Nephron (organoid): Measurements from ENCODE around the gene PHPT1.

Experiments
- H3K27ac Mint-ChIP-seq, 3 experiments: 2 replicates each; pipeline ENCODE4 v1.8.0; 2020; ENCODE audit warnings: mixed read lengths in 3 of 3, mild to moderate bottlenecking in 2 of 3, moderate library complexity in 1 of 3
- H3K27me3 Mint-ChIP-seq: 2 replicates; pipeline ENCODE4 v1.8.0; 2021; ENCODE audit warnings: low read depth, mild to moderate bottlenecking, moderate library complexity, mixed read lengths
- H3K36me3 Mint-ChIP-seq: 2 replicates; pipeline ENCODE4 v1.8.0; 2020; ENCODE audit warnings: low read depth, mixed read lengths
- H3K4me1 Mint-ChIP-seq: 2 replicates; pipeline ENCODE4 v1.8.0; 2020; ENCODE audit warnings: mixed read lengths
- H3K4me3 Mint-ChIP-seq, 3 experiments: 2 replicates each; pipeline ENCODE4 v1.8.0; 2020; ENCODE audit warnings: mild to moderate bottlenecking in 3 of 3, mixed read lengths in 3 of 3, moderate library complexity in 2 of 3
- H3K9me3 Mint-ChIP-seq: 2 replicates; pipeline ENCODE4 v1.8.0; 2020; ENCODE audit warnings: mixed read lengths
- TF ChIP-seq, protein P1 (sequence below), 3 experiments: fragments of 200-600 bp; sonication (generic); IDR thresholded peaks; one replicate each; pipeline ENCODE4 v1.5.0; 2021; ENCODE audit warnings: antibody characterized with exemption in 3 of 3; ENCODE audit not compliant: unreplicated experiment in 3 of 3

PHPT1 gene

GRCh38 chr9:136847826-136848392 is 1.3 kb upstream of the PHPT1 start:
- peak overlapping the region; percentile 94 to 97 (median 97) for H3K27ac Mint-ChIP-seq
- H3K9me3 Mint-ChIP-seq, result no peaks in the 10 kb centered on the region
- H3K4me3 Mint-ChIP-seq, result peak overlapping the region; percentile 95 to 97 (median 96)
- no peaks in the 10 kb centered on the region for H3K4me1 Mint-ChIP-seq
- H3K36me3 Mint-ChIP-seq, result no peaks in the 10 kb centered on the region
- TF ChIP-seq, protein P1, sequence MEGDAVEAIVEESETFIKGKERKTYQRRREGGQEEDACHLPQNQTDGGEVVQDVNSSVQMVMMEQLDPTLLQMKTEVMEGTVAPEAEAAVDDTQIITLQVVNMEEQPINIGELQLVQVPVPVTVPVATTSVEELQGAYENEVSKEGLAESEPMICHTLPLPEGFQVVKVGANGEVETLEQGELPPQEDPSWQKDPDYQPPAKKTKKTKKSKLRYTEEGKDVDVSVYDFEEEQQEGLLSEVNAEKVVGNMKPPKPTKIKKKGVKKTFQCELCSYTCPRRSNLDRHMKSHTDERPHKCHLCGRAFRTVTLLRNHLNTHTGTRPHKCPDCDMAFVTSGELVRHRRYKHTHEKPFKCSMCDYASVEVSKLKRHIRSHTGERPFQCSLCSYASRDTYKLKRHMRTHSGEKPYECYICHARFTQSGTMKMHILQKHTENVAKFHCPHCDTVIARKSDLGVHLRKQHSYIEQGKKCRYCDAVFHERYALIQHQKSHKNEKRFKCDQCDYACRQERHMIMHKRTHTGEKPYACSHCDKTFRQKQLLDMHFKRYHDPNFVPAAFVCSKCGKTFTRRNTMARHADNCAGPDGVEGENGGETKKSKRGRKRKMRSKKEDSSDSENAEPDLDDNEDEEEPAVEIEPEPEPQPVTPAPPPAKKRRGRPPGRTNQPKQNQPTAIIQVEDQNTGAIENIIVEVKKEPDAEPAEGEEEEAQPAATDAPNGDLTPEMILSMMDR (IDR thresholded peaks at IDR 0.05; ENCODE audit: unreplicated experiment in 3 of 3), result no peak
- H3K27me3 Mint-ChIP-seq, result no peaks in the 10 kb centered on the region

DNA sequence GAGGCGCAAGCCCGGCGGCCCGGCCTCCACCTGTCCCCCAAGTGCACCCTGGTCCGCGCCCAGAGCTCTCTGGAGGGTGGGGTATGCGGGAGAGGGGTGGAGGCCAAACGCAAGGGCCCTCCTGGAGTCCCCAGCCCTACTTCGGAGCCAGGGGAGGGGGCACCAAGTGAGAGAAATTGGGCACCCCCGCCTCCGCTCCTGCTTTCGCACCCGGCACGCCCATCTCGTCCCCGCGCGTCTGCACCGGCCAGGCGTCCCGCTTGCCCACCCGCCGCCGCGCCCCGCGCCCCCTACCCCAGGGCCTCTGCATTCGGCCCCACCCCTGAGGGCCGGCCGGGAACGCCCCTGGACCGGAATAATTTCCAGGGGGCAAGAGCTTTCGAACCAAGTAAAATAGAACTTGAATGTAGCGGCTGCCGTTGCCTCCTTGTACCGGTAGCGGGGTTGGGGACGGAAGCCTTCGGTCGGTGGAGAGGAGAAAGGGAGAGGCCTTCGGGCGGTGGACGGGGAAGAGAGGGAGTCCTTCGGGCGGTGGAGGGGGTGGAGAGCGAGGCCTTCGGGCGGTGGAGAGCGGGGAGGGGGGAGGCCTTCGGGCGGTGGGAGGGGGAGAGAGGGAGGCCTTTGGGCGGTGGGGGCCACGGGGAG is 694 bp upstream of the PHPT1 start:
- TF ChIP-seq, protein P1 (IDR thresholded peaks at IDR 0.05; ENCODE audit: unreplicated experiment in 3 of 3), result peak in 1 of 3 experiments; percentile 10
- Mint-ChIP-seq H3K9me3 (no peaks in the 10 kb centered on the region), H3K36me3 (no peaks in the 10 kb centered on the region), H3K27me3 (no peaks in the 10 kb centered on the region), H3K4me3 (peak overlapping the region; percentile 95 to 97 (median 96)), H3K27ac (peak overlapping the region; percentile 94 to 98 (median 98)), H3K4me1 (no peaks in the 10 kb centered on the region)

- TF ChIP-seq, protein P1 (IDR thresholded peaks at IDR 0.05; ENCODE audit: unreplicated experiment in 3 of 3), result no peak
- H3K27ac Mint-ChIP-seq, result peak overlapping the region; percentile 64 to 98 (median 94)
- H3K4me3 Mint-ChIP-seq, result peak overlapping the region; percentile 95 to 97 (median 96)
- H3K4me1 Mint-ChIP-seq, result no peaks in the 10 kb centered on the region
- no peaks in the 10 kb centered on the region for H3K27me3 Mint-ChIP-seq
- no peaks in the 10 kb centered on the region for H3K36me3 Mint-ChIP-seq
- no peaks in the 10 kb centered on the region for H3K9me3 Mint-ChIP-seq
Measured at GRCh38 chr9:136849960-136850865, 1.0 kb downstream of the PHPT1 start.

DNA sequence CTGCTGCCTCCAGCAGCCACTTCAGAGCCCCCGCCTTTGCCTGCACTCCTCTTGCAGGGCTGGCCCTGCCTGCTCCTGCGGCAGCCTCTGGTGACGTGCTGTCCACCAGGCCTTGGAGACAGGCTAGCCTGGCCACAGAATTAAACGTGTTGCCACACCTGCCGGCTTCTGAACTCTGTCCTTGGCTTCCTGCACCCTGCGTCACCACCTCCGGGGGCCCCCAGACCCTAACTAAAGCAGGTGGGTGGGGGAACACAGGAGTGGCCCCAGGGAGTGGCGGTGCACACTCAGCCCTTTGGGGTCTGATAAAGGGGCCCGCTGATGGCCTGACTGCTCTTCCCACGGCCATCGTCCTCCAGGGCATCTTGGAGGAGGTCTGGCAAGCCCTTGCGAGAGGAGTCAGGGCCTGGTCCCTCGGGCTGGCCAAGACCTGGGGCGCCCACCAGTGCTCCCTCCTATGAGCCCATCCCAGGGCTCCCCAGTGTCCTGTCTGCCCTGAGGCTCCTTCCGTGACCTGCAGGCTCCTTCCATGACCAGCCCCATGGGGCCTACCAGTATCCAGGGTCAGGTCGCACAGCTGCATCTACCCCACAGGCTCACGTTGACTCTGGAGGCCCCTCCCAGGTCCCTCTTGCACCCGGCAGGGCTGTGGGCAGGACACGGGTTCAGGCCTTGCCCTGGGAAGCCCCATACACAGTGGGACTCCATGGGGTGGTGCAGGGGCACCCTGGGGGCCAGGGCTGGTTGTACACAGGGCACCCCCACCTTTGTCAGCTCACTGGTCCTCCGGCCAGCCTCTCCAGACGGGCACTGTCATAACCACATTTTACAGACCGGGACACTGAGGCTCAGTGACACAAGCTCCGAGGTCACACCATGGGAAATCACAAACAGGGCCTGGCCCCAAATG is 1.9 kb downstream of the PHPT1 start:
- no peaks in the 10 kb centered on the region for H3K27me3 Mint-ChIP-seq
- no peaks in the 10 kb centered on the region for H3K9me3 Mint-ChIP-seq
- H3K27ac Mint-ChIP-seq, result no peak overlapping the region
- TF ChIP-seq, protein P1 (IDR thresholded peaks at IDR 0.05; ENCODE audit: unreplicated experiment in 3 of 3), result no peak
- H3K36me3 Mint-ChIP-seq, result no peaks in the 10 kb centered on the region
- peak overlapping the region; percentile 67 to 97 (median 74) for H3K4me3 Mint-ChIP-seq
- H3K4me1 Mint-ChIP-seq, result no peaks in the 10 kb centered on the region

DNA sequence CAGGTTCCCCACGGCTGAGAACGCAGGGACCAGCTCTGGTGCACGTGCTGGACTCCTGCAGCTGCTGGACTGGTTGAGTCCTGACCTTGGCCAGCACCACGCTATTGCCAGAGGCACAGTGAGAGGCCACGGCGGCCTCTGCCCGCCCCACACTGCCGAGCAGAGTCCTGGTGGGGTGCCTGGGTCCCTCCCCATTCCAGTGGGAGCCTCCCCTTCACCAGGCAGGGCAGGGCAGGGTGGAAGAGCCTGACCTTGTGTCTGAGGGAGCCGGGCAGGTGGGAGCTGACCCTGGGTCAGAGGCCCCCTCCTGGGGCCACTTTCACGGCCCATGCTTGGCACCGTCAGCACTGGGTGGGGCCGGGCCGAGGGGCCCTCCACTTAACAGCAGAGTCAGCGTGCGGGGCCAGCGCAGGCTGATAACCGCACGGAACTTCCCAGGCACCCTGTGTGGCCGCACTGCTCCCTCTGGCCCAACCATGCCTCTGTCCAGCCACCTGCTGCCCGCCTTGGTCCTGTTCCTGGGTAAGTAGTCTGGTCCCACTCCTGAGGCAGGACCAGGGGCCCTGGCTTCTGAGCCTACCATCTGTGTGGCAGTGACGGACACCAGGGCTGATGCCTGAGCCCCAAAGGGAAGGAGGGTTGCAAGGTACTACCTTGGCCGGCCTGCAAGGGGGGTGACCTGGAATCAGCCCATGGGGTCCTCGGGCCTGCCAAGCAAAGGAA is 2.9 kb downstream of the PHPT1 start, which contains the start of gene MAMDC4:
MAMDC4 (plus strand) TSS at position 406 of the 723 bp plus-strand sequence; CDS start at position 477, 71 bp downstream.
- Mint-ChIP-seq H3K4me1 (no peaks in the 10 kb centered on the region), H3K4me3 (peak within 1 kb of the TSS; percentile 53 to 68 (median 56)), H3K27ac (no peak within 1 kb of the TSS), H3K9me3 (no peaks in the 10 kb centered on the region), H3K36me3 (no peaks in the 10 kb centered on the region), H3K27me3 (no peaks in the 10 kb centered on the region)
- TF ChIP-seq, protein P1 (IDR thresholded peaks at IDR 0.05; ENCODE audit: unreplicated experiment in 3 of 3), result no peak
